K562 (cell line): ENCODE measurements around the gene RNF213.

Experiments used
- ARID2 ChIP-seq: fragments of 450-650 bp; IDR thresholded peaks from 2 replicates; pipeline ENCODE4 v1.6.1; 2017; ENCODE audit warnings: antibody characterized with exemption, mild to moderate bottlenecking
- POLR2AphosphoS5 ChIP-seq: IDR thresholded peaks from 2 replicates; pipeline ENCODE4 v1.6.1; 2011; ENCODE audit warnings: mild to moderate bottlenecking, low read depth, low read length, moderate library complexity; ENCODE audit not compliant: control insufficient read depth, insufficient read depth
- RAD21 ChIP-seq, 2 experiments: fragments of 250-450 bp in 1 of 2; fragments of 450-650 bp in 1 of 2; sonication (Bioruptor Pico) in 1 of 2; formaldehyde crosslinking in 1 of 2; IDR thresholded peaks in 1 of 2; conservative IDR thresholded peaks in 1 of 2; 2 replicates each; pipeline versions ENCODE4 v1.4.0 to v1.8.0; 2020 to 2022; ENCODE audit warnings: mild to moderate bottlenecking in 2 of 2, moderate library complexity in 1 of 2
- RBM39 ChIP-seq: fragments of 200-400 bp; formaldehyde crosslinking; optimal IDR thresholded peaks from 2 replicates; pipeline ENCODE3; 2018; ENCODE audit warnings: low read depth, low read length
- RFX5 ChIP-seq: IDR thresholded peaks from 2 replicates; pipeline ENCODE4 v1.6.1; 2011; ENCODE audit warnings: low read depth, mild to moderate bottlenecking, improper control_type of control experiment, low read length
- ZMIZ1 ChIP-seq, 2 experiments: fragments of 150-350 bp in 1 of 2; IDR thresholded peaks; 2 replicates each; pipeline ENCODE4 v1.6.1; 2012 to 2016; ENCODE audit warnings: low read depth in 2 of 2, low read length in 2 of 2, mild to moderate bottlenecking in 1 of 2, moderate library complexity in 1 of 2

GRCh38 chr17:80319262-80319998 lies 58.8 kb downstream of the RNF213 start:
- TF ChIP-seq ARID2 (no peak), ZMIZ1 (IDR thresholded peaks at IDR 0.05; ENCODE audit: low read depth in 2 of 2, low read length in 2 of 2) (no peak), RFX5 (no peak), RBM39 (no peak), RAD21 (CRISPR knock-in tag; conservative IDR thresholded peaks at IDR 0.05 in 1 of 2, IDR thresholded peaks at IDR 0.05 in 1 of 2) (no peak), POLR2AphosphoS5 (no peak)
